Activated T-cell treated with anti-CD3 and anti-CD28 coated beads for 24 hours (primary cell): ENCODE results near the gene AP3B2.
"Not testable (repeated sequence)": the region's sequence is repeated elsewhere in the genome, so short reads cannot be mapped to it uniquely, and the experiment has no call there.

Source experiments
- DNase-seq: peaks from one replicate; pipeline ENCODE4 v3.0.0-alpha.2; 2020; ENCODE audit warnings: low read depth

Gene AP3B2

GRCh38 chr15:82649226-82649999 lies 60.3 kb downstream of the AP3B2 start:
- DNase-seq: no peak

GRCh38 chr15:82648257-82649103 lies 61.2 kb downstream of the AP3B2 start:
- DNase-seq: no peak

- DNase-seq: peak; percentile 27
Observed at GRCh38 chr15:82647835-82648256, 61.8 kb downstream of the AP3B2 start.

GRCh38 chr15:82647045-82647834 lies 62.4 kb downstream of the AP3B2 start, which contains the start of gene CPEB1:
Gene CPEB1 (minus strand): TSS chr15:82647363. CDS start chr15:82628459, 18,904 bp downstream.
- peak; percentile 22 for DNase-seq

- no peak for DNase-seq
Observed at GRCh38 chr15:82646250-82647044, 63.2 kb downstream of the AP3B2 start.

- DNase-seq: not testable (repeated sequence)
Observed at GRCh38 chr15:82644967-82645852, 64.5 kb downstream of the AP3B2 start.

- no peak for DNase-seq
Observed at GRCh38 chr15:82643992-82644391, 65.7 kb downstream of the AP3B2 start.

- no peak for DNase-seq
Observed at GRCh38 chr15:82642656-82643055, 67.0 kb downstream of the AP3B2 start.

- DNase-seq: no peak
Observed at GRCh38 chr15:82641129-82641798, 68.4 kb downstream of the AP3B2 start.

GRCh38 chr15:82640672-82641071 lies 69.0 kb downstream of the AP3B2 start:
- DNase-seq: no peak

- DNase-seq: no peak
Observed at GRCh38 chr15:82635798-82636197, 73.9 kb downstream of the AP3B2 start.

GRCh38 chr15:82630033-82630432 lies 79.6 kb downstream of the AP3B2 start:
- no peak for DNase-seq

GRCh38 chr15:82625136-82625535 lies 84.5 kb downstream of the AP3B2 start:
- DNase-seq: no peak

- DNase-seq: no peak
Observed at GRCh38 chr15:82624438-82624837, 85.2 kb downstream of the AP3B2 start.

- no peak for DNase-seq
Observed at GRCh38 chr15:82624008-82624407, 85.7 kb downstream of the AP3B2 start.

GRCh38 chr15:82621970-82622369 lies 87.7 kb downstream of the AP3B2 start:
- no peak for DNase-seq

- DNase-seq: no peak
Observed at GRCh38 chr15:82613747-82614146, 95.9 kb downstream of the AP3B2 start.

GRCh38 chr15:82611348-82611747 lies 98.3 kb downstream of the AP3B2 start:
- no peak for DNase-seq
